SK-N-SH treated with all-trans-retinoic acid at 6 μM for 48 hours (cell line): ENCODE results near the gene EPHX1.
A peak's percentile ranks its signal among the peaks of the same experiment; 100 is the strongest.

Source experiments
- ARNTL ChIP-seq: fragments of 450-650 bp; formaldehyde crosslinking; IDR thresholded peaks from 2 replicates; pipeline ENCODE4 v1.5.0; 2020; ENCODE audit warnings: low read depth, mild to moderate bottlenecking, moderate library complexity, borderline replicate concordance
- CREB5 ChIP-seq: fragments of 250-450 bp; sonication (Bioruptor Pico); IDR thresholded peaks from 2 replicates; pipeline ENCODE4 v1.5.1; 2020; ENCODE audit warnings: low read depth, mild to moderate bottlenecking, moderate library complexity
- CSRNP3 ChIP-seq: fragments of 250-450 bp; sonication (Bioruptor Pico); IDR thresholded peaks from 2 replicates; pipeline ENCODE4 v1.5.1; 2021; ENCODE audit warnings: mild to moderate bottlenecking, moderate library complexity
- ISL1 ChIP-seq: fragments of 250-450 bp; sonication (Bioruptor Pico); IDR thresholded peaks from 2 replicates; pipeline ENCODE4 v2.1.2; 2022; ENCODE audit warnings: mild to moderate bottlenecking, moderate library complexity
- OSR1 ChIP-seq: fragments of 250-450 bp; sonication (Bioruptor Pico); IDR thresholded peaks from 2 replicates; pipeline ENCODE4 v1.8.0; 2022; ENCODE audit warnings: moderate library complexity, mild to moderate bottlenecking, inconsistent platforms
- PATZ1 ChIP-seq: fragments of 250-450 bp; sonication (Bioruptor Pico); IDR thresholded peaks from 2 replicates; pipeline ENCODE4 v1.8.0; 2020; ENCODE audit warnings: mild to moderate bottlenecking, moderate library complexity, borderline replicate concordance
- POU6F1 ChIP-seq: fragments of 250-450 bp; sonication (Bioruptor Pico); IDR thresholded peaks from 2 replicates; pipeline ENCODE4 v1.8.0; 2021; ENCODE audit warnings: low read depth, mild to moderate bottlenecking, moderate library complexity, borderline replicate concordance
- RARB ChIP-seq: fragments of 250-450 bp; sonication (Bioruptor Pico); IDR thresholded peaks from 2 replicates; pipeline ENCODE4 v1.8.0; 2021; ENCODE audit warnings: mild to moderate bottlenecking, moderate library complexity
- SNAI2 ChIP-seq: fragments of 250-450 bp; sonication (Bioruptor Pico); IDR thresholded peaks from 2 replicates; pipeline ENCODE4 v1.5.0; 2020; ENCODE audit warnings: mild to moderate bottlenecking, moderate library complexity
- TCF4 ChIP-seq: fragments of 250-450 bp; sonication (Bioruptor Pico); IDR thresholded peaks from 2 replicates; pipeline ENCODE4 v1.8.0; 2021; ENCODE audit warnings: mild to moderate bottlenecking, moderate library complexity, borderline replicate concordance
- ZC3H10 ChIP-seq: fragments of 250-450 bp; sonication (Bioruptor Pico); IDR thresholded peaks from 2 replicates; pipeline ENCODE4 v1.5.1; 2021; ENCODE audit warnings: mild to moderate bottlenecking, moderate library complexity
- ZFP3 ChIP-seq: fragments of 250-450 bp; sonication (Bioruptor Pico); IDR thresholded peaks from 2 replicates; pipeline ENCODE4 v1.5.0; 2020; ENCODE audit warnings: mild to moderate bottlenecking, moderate library complexity
- ZNF70 ChIP-seq: fragments of 450-650 bp; formaldehyde crosslinking; IDR thresholded peaks from 2 replicates; pipeline ENCODE4 v1.5.0; 2020; ENCODE audit warnings: mild to moderate bottlenecking, moderate library complexity
- TF ChIP-seq, protein P1 (sequence below): fragments of 250-450 bp; sonication (Bioruptor Pico); IDR thresholded peaks from 2 replicates; pipeline ENCODE4 v1.5.0; 2020; ENCODE audit warnings: mild to moderate bottlenecking, moderate library complexity

DNA sequence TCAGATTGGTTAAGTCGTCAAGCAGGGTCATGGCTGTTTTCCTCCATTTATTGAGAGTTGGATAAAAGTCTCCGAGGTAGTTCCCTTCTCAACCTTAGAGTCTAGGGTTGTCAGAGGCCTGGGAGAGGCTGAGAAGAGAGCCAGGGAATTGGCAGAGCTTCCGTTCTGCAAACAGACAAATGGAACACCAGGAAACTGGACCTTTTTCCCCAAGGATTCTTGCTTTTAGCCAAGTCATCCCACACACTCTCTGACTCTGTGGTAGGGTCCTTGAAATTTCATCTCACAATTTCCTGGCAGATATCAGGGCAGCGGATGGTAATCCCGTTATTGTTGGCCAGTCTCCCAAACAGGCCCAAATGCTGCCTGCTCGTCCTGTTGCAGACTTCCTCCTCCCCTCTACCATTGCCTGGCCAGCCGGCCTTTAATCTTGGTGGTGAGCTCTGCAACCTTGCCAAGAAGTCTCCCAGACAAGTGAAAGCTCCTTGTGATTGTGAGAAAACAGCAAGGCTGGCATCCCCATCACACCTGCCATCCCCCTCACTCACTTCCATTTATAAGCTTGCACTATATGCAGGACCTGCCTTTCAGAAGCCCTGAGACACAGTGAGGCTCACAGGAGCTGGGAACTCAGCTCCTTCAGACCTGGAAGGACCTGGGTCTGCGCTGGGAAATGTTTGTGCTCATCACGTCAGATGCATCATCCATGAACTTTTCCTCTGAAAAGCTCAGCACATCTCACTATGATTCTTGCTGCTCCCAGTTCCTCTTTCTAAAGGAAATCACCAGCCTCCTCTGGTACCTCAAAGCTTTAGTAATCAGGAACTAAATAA, 46.0 kb upstream of the EPHX1 start:
- TF ChIP-seq ZFP3 (0 out of 2 replicates have a peak, but pooled peaks have one; percentile 42), CREB5 (CRISPR knock-in tag) (no peak), ARNTL (CRISPR knock-in tag) (no peak), ZNF70 (CRISPR knock-in tag) (no peak), CSRNP3 (CRISPR knock-in tag) (no peak), TCF4 (CRISPR knock-in tag) (no peak), OSR1 (0 out of 2 replicates have a peak, but pooled peaks have one; percentile 68), ZC3H10 (no peak), RARB (CRISPR knock-in tag) (no peak), PATZ1 (CRISPR knock-in tag) (no peak), POU6F1 (no peak), ISL1 (peak; percentile 40; the same call in 1 of the 2 replicates), SNAI2 (CRISPR knock-in tag) (no peak)
- TF ChIP-seq, protein P1, sequence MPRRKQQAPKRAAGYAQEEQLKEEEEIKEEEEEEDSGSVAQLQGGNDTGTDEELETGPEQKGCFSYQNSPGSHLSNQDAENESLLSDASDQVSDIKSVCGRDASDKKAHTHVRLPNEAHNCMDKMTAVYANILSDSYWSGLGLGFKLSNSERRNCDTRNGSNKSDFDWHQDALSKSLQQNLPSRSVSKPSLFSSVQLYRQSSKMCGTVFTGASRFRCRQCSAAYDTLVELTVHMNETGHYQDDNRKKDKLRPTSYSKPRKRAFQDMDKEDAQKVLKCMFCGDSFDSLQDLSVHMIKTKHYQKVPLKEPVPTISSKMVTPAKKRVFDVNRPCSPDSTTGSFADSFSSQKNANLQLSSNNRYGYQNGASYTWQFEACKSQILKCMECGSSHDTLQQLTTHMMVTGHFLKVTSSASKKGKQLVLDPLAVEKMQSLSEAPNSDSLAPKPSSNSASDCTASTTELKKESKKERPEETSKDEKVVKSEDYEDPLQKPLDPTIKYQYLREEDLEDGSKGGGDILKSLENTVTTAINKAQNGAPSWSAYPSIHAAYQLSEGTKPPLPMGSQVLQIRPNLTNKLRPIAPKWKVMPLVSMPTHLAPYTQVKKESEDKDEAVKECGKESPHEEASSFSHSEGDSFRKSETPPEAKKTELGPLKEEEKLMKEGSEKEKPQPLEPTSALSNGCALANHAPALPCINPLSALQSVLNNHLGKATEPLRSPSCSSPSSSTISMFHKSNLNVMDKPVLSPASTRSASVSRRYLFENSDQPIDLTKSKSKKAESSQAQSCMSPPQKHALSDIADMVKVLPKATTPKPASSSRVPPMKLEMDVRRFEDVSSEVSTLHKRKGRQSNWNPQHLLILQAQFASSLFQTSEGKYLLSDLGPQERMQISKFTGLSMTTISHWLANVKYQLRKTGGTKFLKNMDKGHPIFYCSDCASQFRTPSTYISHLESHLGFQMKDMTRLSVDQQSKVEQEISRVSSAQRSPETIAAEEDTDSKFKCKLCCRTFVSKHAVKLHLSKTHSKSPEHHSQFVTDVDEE (CRISPR knock-in tag): no peak
